IPS-20b (cell line): ENCODE data around the gene TSGA10IP.

ENCODE experiments used
- H3K27ac ChIP-seq: one replicate; pipeline ENCODE4 v1.5.1; 2013; ENCODE audit warnings: low read length
- H3K27me3 ChIP-seq: 2 replicates; pipeline ENCODE4 v1.6.1; 2013; ENCODE audit warnings: mild to moderate bottlenecking, low read length, inconsistent platforms; ENCODE audit not compliant: insufficient read depth
- H3K36me3 ChIP-seq: 2 replicates; pipeline ENCODE4 v1.6.1; 2013; ENCODE audit warnings: low read depth, mild to moderate bottlenecking, inconsistent platforms, low read length, moderate library complexity; ENCODE audit not compliant: insufficient read depth
- H3K4me1 ChIP-seq: 2 replicates; pipeline ENCODE4 v1.6.1; 2013; ENCODE audit warnings: mild to moderate bottlenecking, control low read depth, inconsistent platforms, low read length, moderate library complexity; ENCODE audit not compliant: insufficient read depth
- H3K4me3 ChIP-seq: 2 replicates; pipeline ENCODE4 v1.5.1; 2013; ENCODE audit warnings: mild to moderate bottlenecking, low read length, inconsistent platforms
- H3K9ac ChIP-seq: 2 replicates; pipeline ENCODE4 v1.6.1; 2013; ENCODE audit warnings: low read depth, mild to moderate bottlenecking, inconsistent platforms, low read length, moderate library complexity
- H3K9me3 ChIP-seq: 2 replicates; pipeline ENCODE4 v1.6.1; 2013; ENCODE audit warnings: mild to moderate bottlenecking, low read depth, low read length, inconsistent platforms; ENCODE audit not compliant: insufficient read depth

TSGA10IP gene

GRCh38 chr11:65968600-65969482 lies 23.6 kb downstream of the TSGA10IP start:
- Histone ChIP-seq H3K36me3 (peaks cover 84% of the 10 kb centered on the region), H3K27me3 (no peaks in the 10 kb centered on the region), H3K4me3 (no peak overlapping the region), H3K27ac (no peak overlapping the region), H3K4me1 (no peaks in the 10 kb centered on the region), H3K9me3 (no peaks in the 10 kb centered on the region), H3K9ac (no peak overlapping the region)

- no peak overlapping the region for H3K9ac ChIP-seq
- no peaks in the 10 kb centered on the region for H3K27me3 ChIP-seq
- no peaks in the 10 kb centered on the region for H3K9me3 ChIP-seq
- no peak overlapping the region for H3K27ac ChIP-seq
- H3K4me3 ChIP-seq: no peak overlapping the region
- H3K36me3 ChIP-seq: peaks cover 55% of the 10 kb centered on the region
- no peaks in the 10 kb centered on the region for H3K4me1 ChIP-seq
These were observed 26.8 kb downstream of the TSGA10IP start for GRCh38 chr11:65972116-65972515.

DNA sequence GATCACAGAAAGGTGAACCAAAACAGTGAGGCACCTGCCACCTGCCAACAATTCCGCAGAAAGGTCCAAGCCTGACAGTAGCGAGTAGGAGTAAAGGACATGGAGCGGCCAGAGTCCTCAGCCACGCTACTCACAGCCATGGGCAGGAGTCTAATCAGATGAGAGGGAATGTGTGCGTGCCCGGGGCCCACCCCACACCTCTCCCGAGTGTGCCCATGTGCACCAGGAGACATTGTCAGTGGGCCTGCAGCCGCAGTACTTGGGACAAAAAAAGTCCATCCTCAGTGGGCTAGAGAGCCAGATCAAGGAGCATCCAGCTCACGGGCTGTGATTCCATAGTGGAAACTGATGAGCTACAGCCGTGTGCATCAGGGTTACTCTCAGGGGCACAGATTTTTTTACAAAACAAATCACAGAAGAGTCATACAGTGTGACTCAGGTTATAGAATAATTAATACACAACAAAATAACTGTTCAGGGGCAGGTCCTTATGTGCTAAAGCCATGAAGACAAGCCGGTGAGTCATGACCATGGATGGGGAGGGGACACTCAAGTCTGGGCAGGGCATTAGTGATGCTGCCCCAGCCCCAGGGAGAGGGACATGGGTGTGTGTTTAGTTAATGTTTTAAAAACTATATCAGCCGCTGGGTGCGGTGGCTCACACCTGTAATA lies 28.3 kb downstream of the TSGA10IP start:
- H3K9ac ChIP-seq: no peak overlapping the region
- H3K4me3 ChIP-seq: no peak overlapping the region
- H3K36me3 ChIP-seq: peaks cover 55% of the 10 kb centered on the region
- H3K27me3 ChIP-seq: no peaks in the 10 kb centered on the region
- no peak overlapping the region for H3K27ac ChIP-seq
- no peaks in the 10 kb centered on the region for H3K9me3 ChIP-seq
- no peaks in the 10 kb centered on the region for H3K4me1 ChIP-seq

DNA sequence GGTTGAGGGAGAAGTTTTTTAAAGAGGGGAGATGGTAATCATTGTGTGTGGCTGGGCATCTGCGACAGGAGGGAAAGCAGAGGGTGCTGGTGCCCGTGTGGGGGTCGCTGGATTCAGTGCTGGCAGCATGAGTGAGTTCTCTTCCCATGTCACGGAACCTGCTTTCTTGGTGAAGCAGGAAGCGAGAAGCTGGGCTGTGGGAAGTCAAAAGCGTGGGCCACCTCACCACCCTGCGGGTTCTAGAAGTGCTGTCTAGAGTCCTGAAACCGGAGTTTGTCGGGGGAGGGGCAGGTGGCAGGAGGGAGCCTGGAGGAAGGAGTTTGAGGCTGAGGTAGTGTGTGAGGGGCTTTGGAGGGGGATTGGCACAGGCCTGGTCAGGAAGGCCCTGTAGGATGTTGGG lies 30.5 kb downstream of the TSGA10IP start:
- Histone ChIP-seq H3K27ac (no peak overlapping the region), H3K9ac (no peak overlapping the region), H3K4me1 (no peaks in the 10 kb centered on the region), H3K4me3 (no peak overlapping the region), H3K36me3 (peaks cover 46% of the 10 kb centered on the region), H3K27me3 (no peaks in the 10 kb centered on the region), H3K9me3 (no peaks in the 10 kb centered on the region)

DNA sequence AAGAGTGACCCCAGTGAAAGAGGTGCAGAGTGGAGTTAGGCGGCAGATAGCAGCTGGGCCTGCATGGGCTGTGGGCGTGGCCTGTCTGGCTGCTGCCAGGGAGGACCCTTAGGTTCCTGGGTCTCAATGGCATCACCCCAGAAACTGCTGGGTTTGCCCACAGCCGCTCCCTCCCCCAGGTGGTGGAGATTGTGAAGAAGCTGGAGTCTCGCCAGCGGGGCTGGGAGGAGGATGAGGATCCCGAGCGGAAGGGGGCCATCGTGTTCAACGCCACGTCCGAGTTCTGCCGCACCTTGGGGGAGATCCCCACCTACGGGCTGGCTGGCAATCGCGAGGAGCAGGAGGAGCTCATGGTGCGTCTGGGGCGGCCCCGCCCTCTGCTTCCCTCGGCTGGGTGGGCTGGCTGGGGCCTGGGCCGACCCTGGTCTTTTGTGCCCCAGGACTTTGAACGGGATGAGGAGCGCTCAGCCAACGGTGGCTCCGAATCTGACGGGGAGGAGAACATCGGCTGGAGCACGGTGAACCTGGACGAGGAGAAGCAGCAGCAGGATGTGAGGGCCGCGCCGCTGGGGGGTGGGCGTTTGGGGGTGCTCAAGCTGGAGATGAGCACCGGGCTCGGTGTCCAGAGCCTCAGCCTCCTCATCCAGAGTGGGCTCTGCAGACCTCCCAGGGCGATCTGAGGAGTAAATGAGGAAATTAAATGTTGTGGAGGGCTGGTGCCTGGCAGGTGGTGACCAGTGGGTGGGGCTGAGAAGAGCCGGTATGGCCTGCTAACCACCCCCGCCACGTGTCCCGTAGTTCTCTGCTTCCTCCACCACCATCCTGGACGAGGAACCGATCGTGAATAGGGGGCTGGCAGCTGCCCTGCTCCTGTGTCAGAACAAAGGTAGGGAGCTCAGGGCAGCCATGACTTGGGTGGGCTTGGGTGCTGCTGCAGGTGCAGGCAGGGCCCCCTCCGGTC lies 31.2 kb downstream of the TSGA10IP start:
- Histone ChIP-seq H3K36me3 (peaks cover 46% of the 10 kb centered on the region), H3K4me1 (no peaks in the 10 kb centered on the region), H3K27ac (no peak overlapping the region), H3K4me3 (no peak overlapping the region), H3K9me3 (no peaks in the 10 kb centered on the region), H3K9ac (no peak overlapping the region), H3K27me3 (no peaks in the 10 kb centered on the region)

DNA sequence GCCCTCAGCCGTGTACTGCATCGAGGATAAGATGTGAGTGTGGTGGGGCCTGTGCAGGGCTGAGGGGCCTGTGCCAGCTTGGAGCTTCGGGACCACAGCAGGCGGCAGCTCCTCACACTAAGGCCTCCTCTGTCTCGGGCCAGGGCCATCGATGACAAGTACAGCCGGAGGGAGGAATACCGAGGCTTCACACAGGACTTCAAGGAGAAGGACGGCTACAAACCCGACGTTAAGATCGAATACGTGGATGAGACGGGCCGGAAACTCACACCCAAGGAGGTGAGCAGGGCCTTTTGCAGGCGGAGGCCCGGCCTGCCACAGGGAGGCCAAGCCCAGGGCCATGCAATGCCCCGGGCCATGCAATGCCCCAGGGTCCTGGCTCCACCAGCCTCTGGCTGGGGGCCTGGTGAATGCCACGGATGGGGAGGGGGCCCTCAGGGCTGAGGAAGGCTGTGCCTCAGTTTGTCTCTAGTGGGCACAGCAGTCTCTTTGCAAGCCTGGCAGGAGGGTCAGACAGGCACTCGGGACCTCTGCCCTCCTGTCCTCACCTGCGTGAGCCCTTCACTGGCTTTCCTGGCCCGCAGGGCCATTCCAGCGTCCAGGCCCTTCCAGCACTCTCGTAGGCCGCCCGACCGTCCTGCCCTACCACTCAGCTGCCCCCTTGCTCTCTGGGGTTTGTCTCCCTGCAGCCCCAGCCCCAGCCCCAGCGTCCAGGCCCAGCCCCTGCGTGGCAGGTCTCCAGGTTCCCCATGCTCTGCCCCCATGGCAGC lies 32.5 kb downstream of the TSGA10IP start:
- Histone ChIP-seq H3K27ac (no peak overlapping the region), H3K9me3 (no peaks in the 10 kb centered on the region), H3K27me3 (no peaks in the 10 kb centered on the region), H3K9ac (no peak overlapping the region), H3K4me1 (no peaks in the 10 kb centered on the region), H3K36me3 (peaks cover 37% of the 10 kb centered on the region), H3K4me3 (no peak overlapping the region)

DNA sequence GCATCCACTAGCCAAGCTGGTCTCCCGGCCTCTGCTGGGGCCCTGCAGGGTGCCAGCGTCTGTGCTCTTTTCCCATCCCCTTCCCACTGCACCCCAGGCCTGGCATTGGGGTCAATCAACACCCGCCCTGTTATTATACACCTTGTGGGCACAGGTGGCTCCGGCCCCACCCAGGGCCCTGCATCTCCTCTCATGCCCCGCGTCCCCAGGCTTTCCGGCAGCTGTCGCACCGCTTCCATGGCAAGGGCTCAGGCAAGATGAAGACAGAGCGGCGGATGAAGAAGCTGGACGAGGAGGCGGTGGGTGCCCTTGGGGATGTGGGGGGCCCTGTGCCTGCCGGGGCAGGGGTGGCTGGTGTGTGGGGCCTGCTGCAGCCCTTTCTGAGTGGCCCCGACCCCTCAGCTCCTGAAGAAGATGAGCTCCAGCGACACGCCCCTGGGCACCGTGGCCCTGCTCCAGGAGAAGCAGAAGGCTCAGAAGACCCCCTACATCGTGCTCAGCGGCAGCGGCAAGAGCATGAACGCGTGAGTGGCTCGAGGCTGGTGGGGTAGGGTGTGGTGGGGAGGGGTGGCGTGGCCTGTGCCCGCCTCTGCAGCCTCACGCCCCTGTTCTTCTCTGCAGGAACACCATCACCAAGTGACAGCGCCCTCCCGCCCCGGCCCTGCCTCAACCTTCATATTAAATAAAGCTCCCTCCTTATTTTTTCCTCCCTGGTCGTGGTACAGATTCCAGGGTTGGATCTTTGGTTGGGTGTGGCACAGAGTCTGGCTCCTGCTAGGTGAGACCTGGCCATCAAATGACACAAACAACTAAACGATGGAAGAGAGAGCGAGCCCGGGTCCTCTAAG lies 33.3 kb downstream of the TSGA10IP start:
- Histone ChIP-seq H3K27ac (no peak overlapping the region), H3K4me3 (no peak overlapping the region), H3K36me3 (peaks cover 30% of the 10 kb centered on the region), H3K9me3 (no peaks in the 10 kb centered on the region), H3K4me1 (no peaks in the 10 kb centered on the region), H3K9ac (no peak overlapping the region), H3K27me3 (no peaks in the 10 kb centered on the region)

- Histone ChIP-seq H3K27ac (no peak overlapping the region), H3K36me3 (peaks cover 27% of the 10 kb centered on the region), H3K9ac (no peak overlapping the region)
These were observed 34.0 kb downstream of the TSGA10IP start for GRCh38 chr11:65979261-65979759.

GRCh38 chr11:65981101-65981740 lies 35.9 kb downstream of the TSGA10IP start:
- H3K27me3 ChIP-seq: no peaks in the 10 kb centered on the region
- H3K9ac ChIP-seq: no peak overlapping the region
- H3K4me3 ChIP-seq: no peak overlapping the region
- peaks cover 27% of the 10 kb centered on the region for H3K36me3 ChIP-seq
- H3K9me3 ChIP-seq: no peaks in the 10 kb centered on the region
- no peak overlapping the region for H3K27ac ChIP-seq
- no peaks in the 10 kb centered on the region for H3K4me1 ChIP-seq

More at GRCh38 chr11:65979261-65979759, 34.0 kb downstream of the TSGA10IP start:
- H3K9me3 ChIP-seq: no peaks in the 10 kb centered on the region
- H3K4me3 ChIP-seq: no peak overlapping the region
- no peaks in the 10 kb centered on the region for H3K4me1 ChIP-seq
- no peaks in the 10 kb centered on the region for H3K27me3 ChIP-seq
